GM19455 (cell line): ENCODE results near the gene MZT2A.
A peak's percentile ranks its signal among the peaks of the same experiment; 100 is the strongest.
"Not testable (repeated sequence)": the region's sequence is repeated elsewhere in the genome, so short reads cannot be mapped to it uniquely, and the experiment has no call there.

Source experiments
- ATAC-seq: cut with Tn5 transposase; IDR thresholded peaks from one replicate; pipeline ENCODE4 v1.9.1; 2021; ENCODE audit not compliant: unreplicated experiment

Gene MZT2A

GRCh38 chr2:131492015-131492417 lies at the start of gene MZT2A:
MZT2A (minus strand) TSS chr2:131492397; CDS start chr2:131492376, 21 bp downstream.
- peak; percentile 13 for ATAC-seq

GRCh38 chr2:131538856-131539255 lies 46.7 kb upstream of the MZT2A start:
- ATAC-seq: not testable (repeated sequence)

- ATAC-seq: not testable (repeated sequence)
Measured at GRCh38 chr2:131536841-131537240, 44.6 kb upstream of the MZT2A start.

GRCh38 chr2:131535951-131536826 lies 44.0 kb upstream of the MZT2A start:
- ATAC-seq: not testable (repeated sequence)

- no peak for ATAC-seq
Measured at GRCh38 chr2:131535526-131535925, 43.3 kb upstream of the MZT2A start.

GRCh38 chr2:131534965-131535364 lies 42.8 kb upstream of the MZT2A start:
- not testable (repeated sequence) for ATAC-seq

- not testable (repeated sequence) for ATAC-seq
Measured at GRCh38 chr2:131534317-131534672, 42.1 kb upstream of the MZT2A start.

GRCh38 chr2:131533609-131534316 lies 41.6 kb upstream of the MZT2A start:
- ATAC-seq: not testable (repeated sequence)

- not testable (repeated sequence) for ATAC-seq
Measured at GRCh38 chr2:131532723-131533608, 40.8 kb upstream of the MZT2A start.

- ATAC-seq: not testable (repeated sequence)
Measured at GRCh38 chr2:131531547-131532185, 39.5 kb upstream of the MZT2A start.

- ATAC-seq: not testable (repeated sequence)
Measured at GRCh38 chr2:131530626-131531344, 38.6 kb upstream of the MZT2A start.

GRCh38 chr2:131529864-131530445 lies 37.8 kb upstream of the MZT2A start:
- ATAC-seq: not testable (repeated sequence)

- peak; percentile 58 for ATAC-seq
Measured at GRCh38 chr2:131528981-131529863, 37.0 kb upstream of the MZT2A start.

GRCh38 chr2:131527131-131528001 lies 35.2 kb upstream of the MZT2A start, which contains the start of gene CCDC74A:
CCDC74A (plus strand) TSS chr2:131527888; CDS start chr2:131527971, 83 bp downstream.
- ATAC-seq: peak; percentile 83

- not testable (repeated sequence) for ATAC-seq
Measured at GRCh38 chr2:131525256-131525655, 33.1 kb upstream of the MZT2A start.

- no peak for ATAC-seq
Measured at GRCh38 chr2:131521961-131522781, 30.0 kb upstream of the MZT2A start.
